Calu3 (cell line): ENCODE data around the gene PRTG. TPM values are rescaled to one million over a fixed set of nuclear protein-coding genes. Genes with fewer than 3 reads are reported as not detected.

Source experiments
- BruUV-seq: library from RNA; stranded (reverse); fragments of 400-500 nt; replicated peaks from 2 replicates; lab custom pipeline; 2021; lab: Mats Ljungman, UMichigan
- CTCF ChIA-PET: fragments of 300-600 bp; sonication (Branson Sonifier 250); formaldehyde crosslinking; loops from one replicate; lab custom pipeline; 2022; ENCODE audit warnings: antibody characterized with exemption; lab: Charles Lee
- DNase-seq: peaks from one replicate; pipeline ENCODE4 v3.0.0; 2022
- H3K27ac Mint-ChIP-seq: one replicate; pipeline ENCODE4 v1.8.0; 2022; ENCODE audit warnings: mixed read lengths; ENCODE audit not compliant: unreplicated experiment
- H3K27me3 Mint-ChIP-seq: one replicate; pipeline ENCODE4 v1.8.0; 2022; ENCODE audit warnings: mixed read lengths; ENCODE audit not compliant: unreplicated experiment
- H3K36me3 Mint-ChIP-seq: one replicate; pipeline ENCODE4 v1.8.0; 2022; ENCODE audit warnings: mild to moderate bottlenecking, moderate library complexity, mixed read lengths; ENCODE audit not compliant: insufficient read depth, unreplicated experiment
- H3K4me1 Mint-ChIP-seq: one replicate; pipeline ENCODE4 v1.8.0; 2022; ENCODE audit warnings: mild to moderate bottlenecking, low read depth, mixed read lengths; ENCODE audit not compliant: unreplicated experiment
- H3K4me3 Mint-ChIP-seq: one replicate; pipeline ENCODE4 v1.8.0; 2022; ENCODE audit warnings: mild to moderate bottlenecking, low read depth, moderate library complexity, mixed read lengths; ENCODE audit not compliant: unreplicated experiment
- H3K9me3 Mint-ChIP-seq: one replicate; pipeline ENCODE4 v1.8.0; 2022; ENCODE audit warnings: low read depth, mixed read lengths; ENCODE audit not compliant: unreplicated experiment
- CTCF ChIP-seq: fragments of 200-600 bp; IDR thresholded peaks from one replicate; pipeline ENCODE4 v1.8.0; 2022; ENCODE audit warnings: antibody characterized with exemption; ENCODE audit not compliant: unreplicated experiment
- intact Hi-C: fragments of 100-400 bp; cut with micrococcal nuclease; formaldehyde crosslinking; loops from one replicate; pipeline ENCODE4 v1.10.0; 2022; ENCODE audit not compliant: unreplicated experiment
- total RNA-seq: library from RNA; stranded (reverse); gene quantifications from 2 replicates; pipeline ENCODE4 v1.2.3, GENCODE V29; 2022

PRTG gene
- total RNA-seq, 1 experiment from 2014 or later = 12.0 TPM

- no peak overlapping the region for H3K27ac Mint-ChIP-seq
- intact Hi-C loops = no loop called here
- H3K27me3 Mint-ChIP-seq = no peaks in the 10 kb centered on the region
- DNase-seq = no peak
- no peak for TF ChIP-seq CTCF
- CTCF ChIA-PET = interaction anchor here (0.6 kb wide), 1 partner anchor 20 kb away, joined by 5 read pairs; no protein-coding TSS in a partner anchor
- H3K4me3 Mint-ChIP-seq = no peak overlapping the region
- no peaks in the 10 kb centered on the region for H3K9me3 Mint-ChIP-seq
- no peaks in the 10 kb centered on the region for H3K36me3 Mint-ChIP-seq
- H3K4me1 Mint-ChIP-seq = peaks cover 25% of the 10 kb centered on the region
- no TSS peak for BruUV-seq
Observed at GRCh38 chr15:55708720-55709119, 34.2 kb downstream of the PRTG start.

GRCh38 chr15:55707951-55708350 lies 35.0 kb downstream of the PRTG start:
- H3K9me3 Mint-ChIP-seq = no peaks in the 10 kb centered on the region
- CTCF ChIA-PET = interaction anchor here (0.9 kb wide), 1 partner anchor 37 kb away, joined by 6 read pairs; no protein-coding TSS in a partner anchor
- peaks cover 33% of the 10 kb centered on the region for H3K4me1 Mint-ChIP-seq
- intact Hi-C loops = no loop called here
- no peaks in the 10 kb centered on the region for H3K36me3 Mint-ChIP-seq
- DNase-seq = no peak
- no peak overlapping the region for H3K4me3 Mint-ChIP-seq
- no TSS peak for BruUV-seq
- TF ChIP-seq CTCF = no peak
- no peak overlapping the region for H3K27ac Mint-ChIP-seq
- no peaks in the 10 kb centered on the region for H3K27me3 Mint-ChIP-seq

GRCh38 chr15:55707518-55707917 lies 35.4 kb downstream of the PRTG start:
- H3K4me1 Mint-ChIP-seq = peaks cover 34% of the 10 kb centered on the region
- H3K27me3 Mint-ChIP-seq = no peaks in the 10 kb centered on the region
- CTCF ChIA-PET = interaction anchor here (0.9 kb wide), 1 partner anchor 37 kb away, joined by 6 read pairs; no protein-coding TSS in a partner anchor
- H3K9me3 Mint-ChIP-seq = no peaks in the 10 kb centered on the region
- no peak for TF ChIP-seq CTCF
- no peak overlapping the region for H3K4me3 Mint-ChIP-seq
- no peak overlapping the region for H3K27ac Mint-ChIP-seq
- intact Hi-C loops = no loop called here
- BruUV-seq = no TSS peak
- H3K36me3 Mint-ChIP-seq = no peaks in the 10 kb centered on the region
- no peak for DNase-seq

GRCh38 chr15:55703873-55704301 lies 39.1 kb downstream of the PRTG start:
- no TSS peak for BruUV-seq
- DNase-seq = no peak
- Mint-ChIP-seq H3K27ac (peak overlapping the region; percentile 24), H3K9me3 (no peaks in the 10 kb centered on the region), H3K36me3 (no peaks in the 10 kb centered on the region), H3K4me1 (peaks cover 34% of the 10 kb centered on the region), H3K27me3 (no peaks in the 10 kb centered on the region), H3K4me3 (no peak overlapping the region)
- CTCF ChIA-PET = interaction anchor here (0.7 to 1.3 kb wide), 4 partner anchors 10 to 142 kb away, joined by 3 to 7 read pairs (median 4); no protein-coding TSS in a partner anchor
- intact Hi-C loops = no loop called here
- TF ChIP-seq CTCF = no peak
